Ovary (tissue), 9 donors: ENCODE measurements around the gene TM7SF3. TPM values are rescaled to one million over a fixed set of nuclear protein-coding genes. Genes with fewer than 3 reads are reported as not detected.
A peak's percentile ranks its signal among the peaks of the same experiment; 100 is the strongest.

Experiments
- DNase-seq, 5 donors: peaks; one replicate each; pipeline ENCODE4 v3.0.0-alpha.2; 2019 to 2020
- H3K27ac ChIP-seq, 2 donors: fragments of 200-600 bp; one replicate each; pipeline versions ENCODE4 v1.5.1 to v1.8.0; 2019 to 2022
- H3K27me3 ChIP-seq: fragments of 200-600 bp; one replicate; pipeline ENCODE4 v1.8.0; 2022
- H3K36me3 ChIP-seq: fragments of 200-600 bp; sonication (generic); one replicate; pipeline ENCODE4 v1.5.1; 2019
- H3K4me1 ChIP-seq: one replicate; pipeline ENCODE4 v1.8.1; 2013; ENCODE audit warnings: mild to moderate bottlenecking, moderate library complexity; ENCODE audit not compliant: insufficient read depth
- H3K4me3 ChIP-seq: fragments of 200-600 bp; sonication (generic); one replicate; pipeline ENCODE4 v1.5.1; 2017
- H3K9me3 ChIP-seq, 2 donors: fragments of 200-600 bp in 1 of 2; sonication (generic) in 1 of 2; one replicate each; pipeline versions ENCODE4 v1.5.1 to v1.8.1; 2013 to 2019; ENCODE audit warnings: mild to moderate bottlenecking in 1 of 2, moderate library complexity in 1 of 2
- EP300 ChIP-seq: sonication (generic); formaldehyde crosslinking; IDR thresholded peaks from one replicate; pipeline ENCODE4 v1.6.1; 2017; ENCODE audit warnings: antibody characterized with exemption
- POLR2A ChIP-seq: fragments of 450-650 bp; IDR thresholded peaks from one replicate; pipeline ENCODE4 v1.6.1; 2017; ENCODE audit warnings: antibody characterized with exemption, mild to moderate bottlenecking, moderate library complexity
- WGBS, 3 donors: extraction: QIAGEN DNeasy Blood & Tissue Kit in 1 of 3; methylation state at CpG; one replicate each; pipeline versions ENCODE4 v1.1.5 to v1.1.7; 2013 to 2017; 5-methylcytosine and 5-hydroxymethylcytosine counted together
- intact Hi-C, 4 donors: fragments of 100-400 bp; cut with DNase I; formaldehyde crosslinking; loops; one replicate each; pipeline versions ENCODE4 v1.11.0 to v1.15.1; 2022 to 2023
- polyA plus RNA-seq, 2 donors: library from polyadenylated mRNA; stranded (reverse); fragments of 200-250 nt in 1 of 2; fragments of 350-450 nt in 1 of 2; fragmentation: Illumina TruSeq in 1 of 2; extraction: RNeasy Lipid Tissue Mini Kit (QIAGEN cat#74804) in 1 of 2; gene quantifications; one replicate each; pipeline ENCODE4 v1.2.3, GENCODE V29; 2013 to 2014
- total RNA-seq, 7 donors: library from RNA; depleted of rRNA in 2 of 7; stranded (reverse); fragments of >200 nt in 2 of 7; fragmentation: NEBNext Ultra II Directional in 3 of 7; extraction: Animal tissue kit (Norgen Biotek cat#: 25700) in 3 of 7; gene quantifications; one replicate each; pipeline versions ENCODE4 v1.1.0 to v1.2.4, GENCODE V29; 2016 to 2023
- TF ChIP-seq, protein P1 (sequence below), 3 donors: fragments of 450-650 bp in 2 of 3; fragments of 200-600 bp in 1 of 3; IDR thresholded peaks; one replicate each; pipeline versions ENCODE4 v1.5.1 to v1.8.0; 2016 to 2022; ENCODE audit warnings: antibody characterized with exemption in 3 of 3, mild to moderate bottlenecking in 1 of 3
- donor health status: DM: no; HTN: no; CAD: no; lungs with moderate emphysema.
- donor health status: DM: no; HTN: no; CAD: no.
- donor health status: Bipolar disorder and iron deficiency.
- donor health status: DM: yes; HTN: yes; CAD: no.
- donor health status: DM: no; HTN: no; CAD: no.
- donor health status: DM: yes; HTN: yes; CAD: no.

Gene TM7SF3
- total and polyA plus RNA-seq, 9 donors = 35.2 to 117 (median 44.2) TPM

- Histone ChIP-seq H3K27ac (peak within 1 kb of the TSS; percentile 93 to 96), H3K27me3 (no peaks in the 10 kb centered on the region), H3K9me3 (no peaks in the 10 kb centered on the region), H3K36me3 (no peaks in the 10 kb centered on the region), H3K4me3 (peak within 1 kb of the TSS; percentile 98), H3K4me1 (peaks cover 4% of the 10 kb centered on the region)
- WGBS, 3 donors = 0 to 1% (median 0%) methylated on average over 65 to 69 of the region's 69 CpGs
- DNase-seq = peak; percentile 99 to 100 (median 99)
- peak; percentile 97 for TF ChIP-seq POLR2A
- TF ChIP-seq, protein P1, sequence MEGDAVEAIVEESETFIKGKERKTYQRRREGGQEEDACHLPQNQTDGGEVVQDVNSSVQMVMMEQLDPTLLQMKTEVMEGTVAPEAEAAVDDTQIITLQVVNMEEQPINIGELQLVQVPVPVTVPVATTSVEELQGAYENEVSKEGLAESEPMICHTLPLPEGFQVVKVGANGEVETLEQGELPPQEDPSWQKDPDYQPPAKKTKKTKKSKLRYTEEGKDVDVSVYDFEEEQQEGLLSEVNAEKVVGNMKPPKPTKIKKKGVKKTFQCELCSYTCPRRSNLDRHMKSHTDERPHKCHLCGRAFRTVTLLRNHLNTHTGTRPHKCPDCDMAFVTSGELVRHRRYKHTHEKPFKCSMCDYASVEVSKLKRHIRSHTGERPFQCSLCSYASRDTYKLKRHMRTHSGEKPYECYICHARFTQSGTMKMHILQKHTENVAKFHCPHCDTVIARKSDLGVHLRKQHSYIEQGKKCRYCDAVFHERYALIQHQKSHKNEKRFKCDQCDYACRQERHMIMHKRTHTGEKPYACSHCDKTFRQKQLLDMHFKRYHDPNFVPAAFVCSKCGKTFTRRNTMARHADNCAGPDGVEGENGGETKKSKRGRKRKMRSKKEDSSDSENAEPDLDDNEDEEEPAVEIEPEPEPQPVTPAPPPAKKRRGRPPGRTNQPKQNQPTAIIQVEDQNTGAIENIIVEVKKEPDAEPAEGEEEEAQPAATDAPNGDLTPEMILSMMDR (IDR thresholded peaks at IDR 0.05) = no peak
- intact Hi-C loops = loop anchor here in 2 of 4 donors (5.0 to 10.0 kb wide), 2 partner anchors 74 to 77 kb away; partner anchors contain the start of gene TM7SF3 (in 2 of the 2)
Measured at GRCh38 chr12:26937863-26938700, 76.1 kb downstream of the TM7SF3 start, which contains the start of the genes FGFR1OP2 and INTS13. TSS of gene FGFR1OP2 (plus strand) at chr12:26938470. CDS start at chr12:26954159, 15,689 bp downstream. TSS of gene INTS13 (minus strand) at chr12:26937981. CDS start at chr12:26936803, 1,178 bp downstream.

DNA sequence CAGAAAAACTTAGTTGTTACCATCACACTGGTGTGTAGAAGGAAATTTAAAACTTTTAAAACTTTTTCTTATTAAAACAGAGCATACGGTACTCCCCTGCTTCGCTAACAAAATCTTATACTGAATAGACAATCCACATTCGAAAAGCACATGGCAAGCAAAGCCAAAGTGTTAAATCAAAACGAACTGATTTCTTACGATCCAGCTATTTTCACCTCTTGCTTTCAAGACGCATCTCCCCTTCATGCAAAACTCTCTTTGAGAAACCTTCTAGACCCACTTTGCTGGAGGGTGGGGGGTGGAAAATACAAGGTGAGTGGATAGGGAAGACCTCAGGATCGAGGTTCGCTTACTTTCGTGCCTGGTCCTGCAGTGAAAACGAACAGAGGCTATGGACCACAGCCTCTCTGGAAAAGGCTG, 76.7 kb downstream of the TM7SF3 start:
- peak overlapping the region; percentile 98 for H3K4me3 ChIP-seq
- H3K4me1 ChIP-seq = peaks cover 4% of the 10 kb centered on the region
- TF ChIP-seq, protein P1 (IDR thresholded peaks at IDR 0.05) = no peak
- TF ChIP-seq POLR2A (no peak), EP300 (no peak)
- no peaks in the 10 kb centered on the region for H3K9me3 ChIP-seq
- DNase-seq = no peak
- 0 to 1% (median 1%) methylated on average over 10 of the region's 10 CpGs for WGBS, 3 donors
- H3K36me3 ChIP-seq = no peaks in the 10 kb centered on the region
- H3K27ac ChIP-seq = peak overlapping the region; percentile 93 to 96
- intact Hi-C loops = loop anchor here in 2 of 4 donors (5.0 to 10.0 kb wide), 2 partner anchors 75 to 77 kb away; partner anchors contain the start of gene TM7SF3 (in 2 of the 2)
- no peaks in the 10 kb centered on the region for H3K27me3 ChIP-seq

DNA sequence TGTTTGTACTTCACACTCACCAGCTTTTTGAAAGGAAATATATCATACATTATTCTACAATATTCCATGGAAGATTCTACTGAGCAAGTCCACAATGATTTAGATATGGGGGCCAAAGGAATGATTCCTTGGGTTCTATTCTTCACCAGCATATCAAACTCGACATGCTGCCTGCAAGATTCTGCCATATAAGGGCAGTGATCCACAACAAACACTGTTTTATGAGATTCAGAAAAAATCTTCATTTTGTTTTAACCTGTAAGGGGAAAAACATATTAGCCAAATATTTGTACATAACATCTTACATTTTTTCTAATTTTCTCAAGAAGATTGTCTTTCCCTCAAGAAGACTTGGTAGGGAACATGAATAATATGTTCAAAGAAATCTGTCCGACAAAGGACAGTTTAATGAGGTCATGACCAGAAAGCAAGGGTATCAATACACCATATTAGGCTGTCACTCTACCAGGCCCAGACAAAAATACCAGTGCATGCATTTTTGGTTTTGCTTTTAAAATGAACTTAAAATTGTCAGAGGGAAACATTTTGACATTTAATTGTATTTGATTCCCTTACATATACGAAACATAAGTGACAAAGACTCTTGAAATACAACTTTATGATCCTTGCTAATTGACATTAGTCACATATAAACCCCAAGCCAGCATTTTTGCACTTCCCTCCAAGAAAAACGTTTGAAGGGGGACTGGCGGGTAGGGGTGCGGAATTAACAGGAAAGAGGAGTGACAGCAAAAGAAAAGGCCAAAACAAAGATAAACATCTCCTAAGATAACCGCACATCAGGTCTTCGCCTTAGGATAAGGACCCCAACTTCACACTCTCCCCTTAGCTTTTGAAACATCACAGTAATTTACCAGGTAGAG, 77.4 kb downstream of the TM7SF3 start:
- no peaks in the 10 kb centered on the region for H3K9me3 ChIP-seq
- no peak for DNase-seq
- intact Hi-C loops = loop anchor here in 2 of 4 donors (5.0 to 10.0 kb wide), 2 partner anchors 76 to 78 kb away; partner anchors contain the start of gene TM7SF3 (in 2 of the 2)
- H3K27me3 ChIP-seq = no peaks in the 10 kb centered on the region
- 12 to 14% (median 13%) methylated on average over 8 of the region's 8 CpGs for WGBS, 3 donors
- peak overlapping the region; percentile 98 for H3K4me3 ChIP-seq
- H3K27ac ChIP-seq = peak overlapping the region in 1 of 2 donors; percentile 93
- peaks cover under 1% of the 10 kb centered on the region for H3K4me1 ChIP-seq
- no peaks in the 10 kb centered on the region for H3K36me3 ChIP-seq
- TF ChIP-seq, protein P1 (IDR thresholded peaks at IDR 0.05) = no peak
- TF ChIP-seq POLR2A = no peak
- no peak for TF ChIP-seq EP300
